ENCODE data around the gene CHCHD6. TPM values are rescaled to one million over a fixed set of nuclear protein-coding genes. Genes with fewer than 3 reads are reported as not detected.

The CHCHD6 gene
- total RNA-seq, 1 donor from 2014 or later = 30.2 TPM

DNA sequence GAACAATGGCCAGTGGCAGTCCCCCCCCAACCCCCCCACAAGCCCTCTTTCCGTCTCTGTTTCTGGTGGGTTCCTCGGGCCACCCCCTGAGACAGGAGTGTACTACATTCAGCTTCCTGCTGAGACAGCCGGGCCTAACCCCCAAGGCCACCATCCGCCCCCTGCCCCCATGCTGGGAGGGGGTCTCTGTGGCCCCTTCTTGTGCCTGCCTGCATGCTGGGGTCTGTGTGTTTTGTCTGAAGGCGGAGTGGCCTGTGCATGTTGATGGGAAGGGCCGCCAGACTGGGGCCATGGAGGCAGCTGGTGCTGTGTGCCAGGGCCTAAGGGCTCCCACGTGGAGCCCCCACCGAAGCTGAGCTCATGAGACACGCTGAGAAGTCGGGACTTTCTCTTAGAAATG, 305.5 kb downstream of the CHCHD6 start:
- no peak overlapping the region for H3K4me3 Mint-ChIP-seq (ENCODE audit: low read depth)
- peaks cover 12% of the 10 kb centered on the region for H3K4me1 Mint-ChIP-seq (ENCODE audit: low read depth)
- no peaks in the 10 kb centered on the region for H3K27me3 Mint-ChIP-seq
- DNase-seq (ENCODE audit: low spot score, unreplicated experiment) = no peak
- no peaks in the 10 kb centered on the region for H3K9me3 Mint-ChIP-seq (ENCODE audit: low read depth)
- H3K36me3 Mint-ChIP-seq (ENCODE audit: insufficient read depth) = peaks cover 7% of the 10 kb centered on the region
- peak overlapping the region; percentile 47 for H3K27ac Mint-ChIP-seq
- TF ChIP-seq, protein P1, sequence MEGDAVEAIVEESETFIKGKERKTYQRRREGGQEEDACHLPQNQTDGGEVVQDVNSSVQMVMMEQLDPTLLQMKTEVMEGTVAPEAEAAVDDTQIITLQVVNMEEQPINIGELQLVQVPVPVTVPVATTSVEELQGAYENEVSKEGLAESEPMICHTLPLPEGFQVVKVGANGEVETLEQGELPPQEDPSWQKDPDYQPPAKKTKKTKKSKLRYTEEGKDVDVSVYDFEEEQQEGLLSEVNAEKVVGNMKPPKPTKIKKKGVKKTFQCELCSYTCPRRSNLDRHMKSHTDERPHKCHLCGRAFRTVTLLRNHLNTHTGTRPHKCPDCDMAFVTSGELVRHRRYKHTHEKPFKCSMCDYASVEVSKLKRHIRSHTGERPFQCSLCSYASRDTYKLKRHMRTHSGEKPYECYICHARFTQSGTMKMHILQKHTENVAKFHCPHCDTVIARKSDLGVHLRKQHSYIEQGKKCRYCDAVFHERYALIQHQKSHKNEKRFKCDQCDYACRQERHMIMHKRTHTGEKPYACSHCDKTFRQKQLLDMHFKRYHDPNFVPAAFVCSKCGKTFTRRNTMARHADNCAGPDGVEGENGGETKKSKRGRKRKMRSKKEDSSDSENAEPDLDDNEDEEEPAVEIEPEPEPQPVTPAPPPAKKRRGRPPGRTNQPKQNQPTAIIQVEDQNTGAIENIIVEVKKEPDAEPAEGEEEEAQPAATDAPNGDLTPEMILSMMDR (IDR thresholded peaks at IDR 0.05; ENCODE audit: unreplicated experiment) = no peak

Other genes starting within 250 kb of the CHCHD6 start
- gene ZXDC, start 228.3 kb upstream of the CHCHD6 start, total RNA-seq = 40.0 and 40.5 TPM in 2 replicates
- not detected in 2 replicates for gene UROC1, start 186.5 kb upstream of the CHCHD6 start, total RNA-seq
- gene CHST13, start 180.1 kb upstream of the CHCHD6 start, total RNA-seq = 0.36 and 0.71 TPM in 2 replicates
- 0.26 and 0.44 TPM in 2 replicates for gene C3orf22, start 145.3 kb upstream of the CHCHD6 start, total RNA-seq
- gene TXNRD3, start 49.1 kb upstream of the CHCHD6 start, total RNA-seq = 12.9 and 14.4 TPM in 2 replicates